Neutrophil (primary cell): Measurements from ENCODE around the gene KNCN.

Experiments used
- H3K27ac ChIP-seq: fragments of 200-600 bp; sonication (generic); 2 replicates; pipeline ENCODE4 v1.5.1; 2016; ENCODE audit warnings: mild to moderate bottlenecking, moderate library complexity
- H3K27me3 ChIP-seq: fragments of 200-600 bp; sonication (generic); 2 replicates; pipeline ENCODE4 v1.6.0; 2016; ENCODE audit warnings: mild to moderate bottlenecking
- H3K36me3 ChIP-seq: fragments of 200-600 bp; sonication (generic); 2 replicates; pipeline ENCODE4 v1.5.1; 2017
- H3K4me1 ChIP-seq, 2 experiments: fragments of 200-600 bp in 1 of 2; sonication (generic) in 1 of 2; 1 replicate in 1 of 2; 2 replicates in 1 of 2; pipeline versions ENCODE4 v1.5.1 to v1.6.1; 2013 to 2016; ENCODE audit warnings: low read depth in 1 of 2, low read length in 1 of 2, mild to moderate bottlenecking in 1 of 2, moderate library complexity in 1 of 2; ENCODE audit not compliant: control insufficient read depth in 1 of 2, insufficient read depth in 1 of 2
- H3K4me3 ChIP-seq, 2 experiments: fragments of 200-600 bp in 1 of 2; sonication (generic) in 1 of 2; 1 replicate in 1 of 2; 2 replicates in 1 of 2; pipeline ENCODE4 v1.5.1; 2013 to 2016; ENCODE audit warnings: low read depth in 1 of 2, low read length in 1 of 2, mild to moderate bottlenecking in 1 of 2, moderate library complexity in 1 of 2
- H3K9me3 ChIP-seq: fragments of 200-600 bp; sonication (generic); 2 replicates; pipeline ENCODE4 v1.5.1; 2016
- TF ChIP-seq, protein P1 (sequence below): fragments of 200-600 bp; sonication (generic); IDR thresholded peaks from 2 replicates; pipeline ENCODE4 v1.5.1; 2016; ENCODE audit warnings: antibody characterized with exemption

KNCN gene

DNA sequence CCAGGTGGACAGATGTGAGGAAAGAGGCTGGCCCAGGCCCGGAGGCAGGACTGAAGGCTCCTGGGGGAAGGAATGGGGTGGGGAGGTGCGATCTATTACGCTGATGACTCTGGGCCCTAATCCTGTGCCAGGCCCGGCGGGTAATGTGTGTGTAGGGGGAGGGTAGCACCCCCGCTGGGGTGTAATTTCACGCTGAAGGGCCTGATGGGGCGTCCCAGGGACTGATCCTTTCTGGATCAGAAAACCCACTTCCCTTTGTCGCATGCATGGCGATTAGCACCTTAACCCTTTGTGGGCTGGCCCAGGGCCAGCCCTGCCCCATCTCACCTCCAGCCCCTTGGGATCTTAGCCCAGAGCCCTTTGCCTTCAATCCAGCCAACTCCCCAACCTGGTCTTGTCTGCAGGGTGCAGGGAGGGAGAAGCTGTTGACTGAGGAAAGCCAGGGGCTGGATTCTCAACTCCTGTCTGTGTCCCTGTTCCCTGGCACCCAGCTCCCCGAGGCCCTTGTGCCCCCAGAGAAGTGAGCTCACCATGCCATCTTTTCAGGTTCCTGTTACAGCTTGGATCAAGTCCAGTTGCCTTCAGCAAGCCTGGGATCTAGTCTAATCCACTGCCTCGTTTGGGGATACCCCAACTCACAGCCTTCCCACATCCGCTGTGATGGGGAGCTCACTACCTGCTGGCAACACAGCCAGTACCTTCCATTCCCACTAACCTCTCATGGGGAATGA, 26.0 kb downstream of the KNCN start:
- Histone ChIP-seq H3K4me3 (no peak overlapping the region), H3K27me3 (peaks cover 99% of the 10 kb centered on the region), H3K36me3 (no peaks in the 10 kb centered on the region), H3K27ac (no peak overlapping the region), H3K4me1 (no peaks in the 10 kb centered on the region), H3K9me3 (no peaks in the 10 kb centered on the region)
- TF ChIP-seq, protein P1, sequence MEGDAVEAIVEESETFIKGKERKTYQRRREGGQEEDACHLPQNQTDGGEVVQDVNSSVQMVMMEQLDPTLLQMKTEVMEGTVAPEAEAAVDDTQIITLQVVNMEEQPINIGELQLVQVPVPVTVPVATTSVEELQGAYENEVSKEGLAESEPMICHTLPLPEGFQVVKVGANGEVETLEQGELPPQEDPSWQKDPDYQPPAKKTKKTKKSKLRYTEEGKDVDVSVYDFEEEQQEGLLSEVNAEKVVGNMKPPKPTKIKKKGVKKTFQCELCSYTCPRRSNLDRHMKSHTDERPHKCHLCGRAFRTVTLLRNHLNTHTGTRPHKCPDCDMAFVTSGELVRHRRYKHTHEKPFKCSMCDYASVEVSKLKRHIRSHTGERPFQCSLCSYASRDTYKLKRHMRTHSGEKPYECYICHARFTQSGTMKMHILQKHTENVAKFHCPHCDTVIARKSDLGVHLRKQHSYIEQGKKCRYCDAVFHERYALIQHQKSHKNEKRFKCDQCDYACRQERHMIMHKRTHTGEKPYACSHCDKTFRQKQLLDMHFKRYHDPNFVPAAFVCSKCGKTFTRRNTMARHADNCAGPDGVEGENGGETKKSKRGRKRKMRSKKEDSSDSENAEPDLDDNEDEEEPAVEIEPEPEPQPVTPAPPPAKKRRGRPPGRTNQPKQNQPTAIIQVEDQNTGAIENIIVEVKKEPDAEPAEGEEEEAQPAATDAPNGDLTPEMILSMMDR: no peak

DNA sequence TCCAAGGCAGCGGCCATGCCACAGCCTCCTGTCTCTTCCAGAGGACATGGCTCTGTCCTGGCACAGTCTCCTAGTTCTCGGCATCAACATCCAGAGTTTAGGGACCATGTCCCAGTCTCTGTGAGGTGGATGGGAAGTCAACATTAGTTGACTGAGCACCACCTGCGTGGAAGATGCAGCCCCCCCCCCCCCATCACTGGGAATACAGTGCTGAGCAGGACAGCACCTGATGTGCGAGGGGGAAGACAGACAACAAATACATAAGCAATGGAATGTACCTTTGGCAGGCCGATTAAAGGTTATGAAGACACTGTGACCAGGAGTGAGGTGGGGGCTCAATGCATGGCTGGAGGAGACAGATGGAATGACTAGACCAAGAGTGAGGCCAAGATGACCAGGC, 26.6 kb downstream of the KNCN start:
- Histone ChIP-seq H3K4me1 (no peaks in the 10 kb centered on the region), H3K9me3 (no peaks in the 10 kb centered on the region), H3K27me3 (peaks cover 96% of the 10 kb centered on the region), H3K4me3 (no peak overlapping the region), H3K27ac (no peak overlapping the region), H3K36me3 (no peaks in the 10 kb centered on the region)
- TF ChIP-seq, protein P1: no peak

DNA sequence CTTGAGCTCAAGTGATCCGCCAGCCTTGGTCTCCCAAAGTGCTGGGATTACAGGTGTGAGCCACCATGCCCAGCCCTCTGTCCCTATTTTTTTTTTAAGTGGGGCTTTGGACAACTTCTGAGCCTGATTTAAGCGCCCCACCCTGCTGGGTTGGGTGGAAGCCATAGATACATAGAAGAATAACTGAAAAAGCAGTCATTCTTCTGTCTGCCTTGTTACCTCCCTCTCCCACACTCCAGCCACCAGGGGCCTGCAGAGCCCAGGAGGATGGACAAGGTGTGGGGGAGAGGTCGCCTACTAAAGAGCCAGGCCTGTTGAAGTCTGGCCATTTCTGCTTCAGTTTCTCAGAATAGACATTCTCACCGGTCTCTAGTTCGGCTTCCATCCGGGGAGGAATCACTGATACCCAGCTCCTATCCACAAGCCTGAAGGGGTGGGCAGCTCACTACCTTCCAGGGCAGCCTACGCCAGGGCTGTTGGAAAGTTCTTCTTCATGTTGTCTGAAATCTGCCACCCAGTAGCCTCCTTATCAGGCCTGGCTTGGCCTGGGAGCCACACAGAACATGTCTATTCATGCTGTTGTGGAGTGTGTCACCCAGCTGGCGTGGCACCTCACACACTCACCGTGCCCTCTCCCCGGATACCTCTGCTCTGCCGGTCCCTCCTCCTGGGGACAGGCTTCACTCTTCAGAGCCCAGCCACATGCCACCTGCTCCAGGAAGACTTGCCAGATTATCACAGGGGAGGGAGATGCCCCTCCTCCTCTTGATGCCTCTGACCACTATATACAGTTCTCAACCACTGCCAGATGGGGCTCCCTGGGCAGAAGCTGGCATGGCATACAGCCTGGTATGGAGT, 27.7 kb downstream of the KNCN start:
- no peak overlapping the region for H3K27ac ChIP-seq

DNA sequence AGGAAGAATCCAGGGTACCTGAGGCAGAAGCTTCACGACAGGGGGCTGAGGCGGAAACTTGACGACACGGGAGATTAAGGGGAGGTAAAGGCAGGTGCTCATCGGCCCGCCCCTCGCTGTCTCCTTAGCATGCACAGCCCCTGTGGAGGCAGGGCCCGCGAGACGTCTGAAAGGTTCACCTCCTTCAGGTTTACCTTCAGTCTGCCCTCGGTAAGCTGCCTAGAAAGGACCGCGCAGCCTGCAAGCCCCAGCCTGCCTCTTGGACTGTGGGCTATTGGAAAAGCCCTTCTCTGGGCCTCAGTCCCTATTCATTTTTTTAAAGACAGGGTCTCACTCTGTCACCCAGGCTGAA, 28.5 kb downstream of the KNCN start:
- H3K27ac ChIP-seq: no peak overlapping the region
- H3K27me3 ChIP-seq: peaks cover 90% of the 10 kb centered on the region
- TF ChIP-seq, protein P1: no peak

More for the DNA sequence above, 27.7 kb downstream of the KNCN start:
- Histone ChIP-seq H3K36me3 (no peaks in the 10 kb centered on the region), H3K4me3 (no peak overlapping the region), H3K9me3 (no peaks in the 10 kb centered on the region), H3K27me3 (peaks cover 90% of the 10 kb centered on the region), H3K4me1 (no peaks in the 10 kb centered on the region)
- TF ChIP-seq, protein P1: no peak

DNA sequence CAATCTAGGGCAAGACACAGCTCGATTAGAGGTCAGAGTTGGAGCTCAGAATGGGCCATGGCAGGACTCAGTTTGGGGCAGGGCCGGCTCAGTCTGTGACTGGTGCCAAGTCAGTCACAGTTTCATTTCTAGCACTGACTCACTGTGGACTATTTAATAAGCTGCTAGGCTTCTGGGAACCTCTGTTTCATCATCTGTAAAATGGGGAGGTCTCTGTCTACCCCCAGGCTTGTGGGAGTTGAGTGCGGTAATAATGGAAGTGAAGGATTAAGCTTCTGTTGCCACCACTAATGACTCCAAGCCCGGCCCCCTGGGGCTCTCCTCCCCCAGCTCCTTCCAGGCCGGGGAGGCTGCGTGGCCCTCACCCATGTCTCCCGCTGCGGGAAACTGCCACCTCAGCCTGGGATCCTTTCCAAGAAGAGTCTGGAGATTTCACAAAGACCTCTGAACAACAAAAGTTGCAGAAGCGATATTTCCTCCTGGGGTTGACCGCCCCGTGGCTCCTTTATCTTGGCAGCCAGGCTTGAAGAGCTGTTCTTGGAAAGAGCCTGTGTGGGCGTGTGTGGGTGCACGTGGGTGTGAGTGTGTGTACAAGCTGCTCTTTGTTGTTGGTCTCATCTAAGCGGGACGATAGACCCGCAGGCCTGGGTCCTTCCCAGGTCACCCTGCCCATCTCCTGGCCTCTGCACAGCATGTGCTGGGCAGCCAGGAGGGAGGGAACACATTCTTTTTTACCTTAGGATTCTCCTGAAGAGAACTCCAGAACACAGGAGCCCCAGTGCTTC, 29.1 kb downstream of the KNCN start:
- Histone ChIP-seq H3K27me3 (peaks cover 90% of the 10 kb centered on the region), H3K4me3 (no peak overlapping the region), H3K4me1 (no peaks in the 10 kb centered on the region), H3K36me3 (no peaks in the 10 kb centered on the region), H3K9me3 (no peaks in the 10 kb centered on the region), H3K27ac (no peak overlapping the region)
- TF ChIP-seq, protein P1: no peak

More for the DNA sequence above, 28.5 kb downstream of the KNCN start:
- Histone ChIP-seq H3K4me1 (no peaks in the 10 kb centered on the region), H3K4me3 (no peak overlapping the region), H3K9me3 (no peaks in the 10 kb centered on the region), H3K36me3 (no peaks in the 10 kb centered on the region)
